ENCODE data around the gene FUCA1. TPM values are rescaled to one million over a fixed set of nuclear protein-coding genes. Genes with fewer than 3 reads are reported as not detected.

Gene FUCA1
- total and polyA plus RNA-seq, 12 donors: 17.9 to 109 (median 59.1) TPM

DNA sequence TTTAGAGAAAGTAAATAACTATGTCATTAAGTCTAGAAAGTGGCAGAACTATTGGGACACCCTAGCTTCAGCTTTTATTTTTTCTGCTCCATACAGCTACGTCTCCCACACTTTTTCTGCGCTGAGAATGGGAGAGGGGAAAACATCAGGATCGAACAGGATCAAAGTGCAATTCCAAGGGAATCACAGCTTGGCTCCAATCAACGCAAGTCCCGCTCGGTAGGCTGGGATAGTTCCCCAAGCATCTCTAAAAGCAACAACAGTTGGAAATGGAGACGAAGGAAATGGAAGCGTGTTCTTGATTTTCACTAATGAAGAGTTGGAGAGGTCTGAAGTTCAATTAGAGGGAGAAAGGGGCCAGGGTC lies 43.4 kb downstream of the FUCA1 start:
- Histone ChIP-seq H3K4me1 (replicated peaks in 1 of 2) (peaks cover 0 to 10% of the 10 kb centered on the region in 2 donors), H3K27me3 (no peaks in the 10 kb centered on the region), H3K9me3 (replicated peaks in 1 of 3) (no peaks in the 10 kb centered on the region), H3K27ac (peak overlapping the region; percentile 47 to 94 (median 86)), H3K36me3 (replicated peaks in 1 of 2) (no peaks in the 10 kb centered on the region), H3K4me3 (peak overlapping the region; percentile 46 to 92 (median 90))
- no peak for DNase-seq
- 0 to 7% (median 3%) methylated on average over 8 of the region's 8 CpGs for WGBS, 4 donors
- TF ChIP-seq POLR2A (IDR thresholded peaks at IDR 0.05): no peak
- TF ChIP-seq CTCF (IDR thresholded peaks at IDR 0.05): no peak
- intact Hi-C loops (cut with DNase I): no loop called here

GRCh38 chr1:23823767-23824166 lies 44.3 kb downstream of the FUCA1 start:
- Histone ChIP-seq H3K36me3 (replicated peaks in 1 of 2) (peaks cover 0 to 8% of the 10 kb centered on the region in 2 donors), H3K27ac (no peak overlapping the region), H3K9me3 (replicated peaks in 1 of 3) (no peaks in the 10 kb centered on the region), H3K27me3 (no peaks in the 10 kb centered on the region), H3K4me1 (replicated peaks in 1 of 2) (peaks cover 0 to 10% of the 10 kb centered on the region in 2 donors), H3K4me3 (no peak overlapping the region)
- TF ChIP-seq POLR2A (IDR thresholded peaks at IDR 0.05) (no peak), CTCF (IDR thresholded peaks at IDR 0.05) (no peak)
- no peak for DNase-seq
- intact Hi-C loops (cut with DNase I): no loop called here
- 81 to 83% (median 82%) methylated on average over 7 of the region's 7 CpGs for WGBS, 4 donors

DNA sequence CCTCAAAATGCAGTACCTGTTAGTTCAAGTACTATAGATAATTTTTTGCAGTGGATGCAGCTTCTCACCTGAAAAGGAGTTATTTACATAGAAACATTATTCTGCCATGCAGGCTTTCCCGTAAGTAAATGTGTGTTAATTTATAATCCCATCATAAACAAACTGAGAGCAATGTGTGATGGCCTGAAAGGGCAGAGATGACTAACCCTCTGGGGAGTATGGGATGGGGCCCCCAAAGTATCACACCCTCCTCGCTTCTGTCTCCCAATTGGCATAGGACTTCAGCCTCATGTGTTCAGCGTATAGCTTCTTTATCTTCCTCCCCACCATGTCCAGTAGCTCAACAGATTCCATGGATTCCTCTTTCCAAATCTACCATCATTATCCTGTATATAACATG lies 50.5 kb downstream of the FUCA1 start:
- no peaks in the 10 kb centered on the region for H3K27me3 ChIP-seq
- H3K4me3 ChIP-seq: no peak overlapping the region
- 83 to 93% (median 90%) methylated on average over 3 of the region's 3 CpGs for WGBS, 4 donors
- no peaks in the 10 kb centered on the region for H3K4me1 ChIP-seq (replicated peaks in 1 of 2)
- no peak for TF ChIP-seq CTCF (IDR thresholded peaks at IDR 0.05)
- TF ChIP-seq POLR2A (IDR thresholded peaks at IDR 0.05): no peak
- H3K36me3 ChIP-seq (replicated peaks in 1 of 2): peaks cover 0 to 66% of the 10 kb centered on the region in 2 donors
- H3K9me3 ChIP-seq (replicated peaks in 1 of 3): no peaks in the 10 kb centered on the region
- DNase-seq: no peak
- intact Hi-C loops (cut with DNase I): loop anchor here in 1 of 2 donors (10.0 kb wide), 1 partner anchor 97 kb away; the partner anchor contains the start of gene CNR2
- no peak overlapping the region for H3K27ac ChIP-seq

DNA sequence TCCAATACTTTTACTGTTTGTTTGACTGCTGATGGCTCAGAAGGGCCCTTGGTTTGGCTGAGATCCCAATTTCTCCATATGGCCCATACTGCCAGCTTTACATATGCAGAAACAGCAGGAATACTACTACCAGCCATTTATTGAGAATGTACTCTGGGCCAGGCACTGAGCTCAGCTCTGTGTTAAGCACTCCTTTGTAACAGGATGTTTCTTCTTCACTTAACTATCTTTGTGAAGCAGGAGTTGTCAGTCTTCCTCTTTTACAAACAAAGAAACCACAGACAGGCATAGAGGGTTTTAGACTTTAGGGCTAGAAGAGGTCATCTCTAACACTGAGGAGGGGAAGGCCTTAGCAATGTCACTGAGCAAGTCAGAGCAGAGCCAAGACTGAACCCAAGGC lies 51.2 kb downstream of the FUCA1 start:
- DNase-seq: no peak
- TF ChIP-seq CTCF (IDR thresholded peaks at IDR 0.05) (no peak), POLR2A (IDR thresholded peaks at IDR 0.05) (no peak)
- no peaks in the 10 kb centered on the region for H3K4me1 ChIP-seq (replicated peaks in 1 of 2)
- peaks cover 0 to 72% of the 10 kb centered on the region in 2 donors for H3K36me3 ChIP-seq (replicated peaks in 1 of 2)
- H3K9me3 ChIP-seq (replicated peaks in 1 of 3): no peaks in the 10 kb centered on the region
- no peaks in the 10 kb centered on the region for H3K27me3 ChIP-seq
- H3K27ac ChIP-seq: no peak overlapping the region
- no peak overlapping the region for H3K4me3 ChIP-seq
- intact Hi-C loops (cut with DNase I): loop anchor here in 1 of 2 donors (10.0 kb wide), 1 partner anchor 98 kb away; the partner anchor contains the start of gene CNR2
